CD4-positive, CD25-positive, alpha-beta regulatory T cell (primary cell): ENCODE data around the gene ERBB3. TPM values are rescaled to one million over a fixed set of nuclear protein-coding genes. Genes with fewer than 3 reads are reported as not detected.

Experiments
- ATAC-seq, 2 donors: fragments of 150-1000 bp; cut with Tn5 transposase; one replicate each; pipeline ENCODE4 v1.10.0; 2021; ENCODE audit warnings: low read depth in 2 of 2, moderate number of reproducible peaks in 2 of 2, moderate library complexity in 1 of 2
- DNase-seq, 3 donors: peaks; one replicate each; pipeline versions ENCODE4 v3.0.0 to v3.0.0-alpha.2; 2012 to 2022; ENCODE audit warnings: mixed read lengths in 1 of 3
- H3K27ac ChIP-seq: one replicate; pipeline ENCODE4 v1.7.0; 2013; ENCODE audit warnings: mild to moderate bottlenecking, low read length; ENCODE audit not compliant: insufficient read depth, poor library complexity, severe bottlenecking
- H3K27me3 ChIP-seq: one replicate; pipeline ENCODE4 v1.7.0; 2013; ENCODE audit warnings: low read length; ENCODE audit not compliant: control insufficient read depth, insufficient read depth
- H3K36me3 ChIP-seq: one replicate; pipeline ENCODE4 v1.7.0; 2013; ENCODE audit warnings: mild to moderate bottlenecking, low read length, moderate library complexity; ENCODE audit not compliant: control insufficient read depth, insufficient read depth
- H3K4me1 ChIP-seq: 2 replicates; pipeline ENCODE4 v1.7.0; 2013; ENCODE audit warnings: mild to moderate bottlenecking, low read length; ENCODE audit not compliant: insufficient read depth, control insufficient read depth, poor library complexity, severe bottlenecking
- H3K4me3 ChIP-seq: one replicate; pipeline ENCODE4 v1.7.0; 2013; ENCODE audit warnings: low read depth, mild to moderate bottlenecking, low read length, moderate library complexity
- H3K9me3 ChIP-seq, 2 experiments: 1 replicate in 1 of 2; 2 replicates in 1 of 2; pipeline ENCODE4 v1.7.0; 2013; ENCODE audit warnings: low read length in 2 of 2, mild to moderate bottlenecking in 1 of 2, moderate library complexity in 1 of 2; ENCODE audit not compliant: control insufficient read depth in 2 of 2
- H3K27ac Mint-ChIP-seq, 3 donors: one replicate each; pipeline ENCODE4 v1.8.0; 2020 to 2022; ENCODE audit warnings: mild to moderate bottlenecking in 3 of 3, mixed read lengths in 3 of 3, moderate library complexity in 2 of 3
- H3K27me3 Mint-ChIP-seq: one replicate; pipeline ENCODE4 v1.8.0; 2022; ENCODE audit warnings: mild to moderate bottlenecking, mixed read lengths
- H3K36me3 Mint-ChIP-seq: one replicate; pipeline ENCODE4 v1.8.0; 2020; ENCODE audit warnings: mixed read lengths
- H3K4me1 Mint-ChIP-seq, 4 donors: one replicate each; pipeline ENCODE4 v1.8.0; 2020 to 2022; ENCODE audit warnings: mixed read lengths in 4 of 4, mild to moderate bottlenecking in 1 of 4
- H3K4me3 Mint-ChIP-seq, 4 donors: one replicate each; pipeline ENCODE4 v1.8.0; 2020 to 2022; ENCODE audit warnings: mild to moderate bottlenecking in 4 of 4, mixed read lengths in 4 of 4, moderate library complexity in 3 of 4
- H3K9me3 Mint-ChIP-seq, 7 donors: one replicate each; pipeline ENCODE4 v1.8.0; 2020 to 2022; ENCODE audit warnings: mixed read lengths in 7 of 7, mild to moderate bottlenecking in 3 of 7, moderate library complexity in 2 of 7
- polyA plus RNA-seq, 4 donors: library from polyadenylated mRNA; unstranded; fragments of 300-500 nt; fragmentation: Illumina TruSeq; gene quantifications; one replicate each; pipeline ENCODE4 v1.2.3, GENCODE V29; 2021
- total RNA-seq: library from RNA; stranded (reverse); gene quantifications from one replicate; pipeline ENCODE4 v1.2.3, GENCODE V29; 2022

ERBB3 gene
- total and polyA plus RNA-seq, 5 donors from 2014 or later, result 0.14 to 1.00 (median 0.67) TPM

DNA sequence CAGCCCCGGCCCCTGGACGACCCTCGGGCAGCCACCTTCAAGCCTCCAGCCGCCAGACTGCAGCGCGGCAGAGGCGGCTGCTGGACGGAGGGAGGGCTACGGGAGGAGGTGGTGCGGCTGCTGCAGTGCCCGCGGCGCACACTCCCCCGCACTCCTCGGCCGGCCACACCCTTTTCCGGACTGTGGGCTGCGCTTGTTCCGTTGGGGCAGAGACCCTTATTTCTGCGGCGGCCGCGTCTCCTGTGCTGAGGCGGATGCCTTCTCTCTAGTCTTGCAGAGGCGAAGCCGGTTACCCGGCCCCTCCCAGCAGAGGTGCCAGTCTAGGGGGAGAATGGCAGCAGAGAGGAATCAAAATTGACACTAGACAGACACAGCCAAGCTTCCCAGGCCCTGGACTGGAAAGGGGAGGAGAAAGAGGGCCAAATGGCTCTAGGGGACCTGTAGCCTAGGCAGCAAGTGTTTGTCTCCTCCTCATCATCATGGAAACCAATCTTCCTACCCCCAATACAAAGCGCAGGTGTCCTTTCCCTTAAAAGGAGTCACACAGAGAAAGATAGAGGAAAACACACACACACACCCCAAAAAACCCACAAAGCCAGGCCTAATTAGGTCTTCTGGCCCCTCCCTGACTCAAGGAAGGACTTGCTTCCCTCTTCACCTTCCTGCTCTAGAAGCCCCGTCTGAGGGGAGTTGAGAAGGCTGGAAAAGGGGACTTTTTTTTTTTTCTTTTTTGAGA, 49.4 kb downstream of the ERBB3 start:
- Mint-ChIP-seq H3K4me1 (peaks cover 10 to 81% (median 52%) of the 10 kb centered on the region in 4 donors), H3K4me3 (peak overlapping the region; percentile 87 to 100 (median 98)), H3K27me3 (no peaks in the 10 kb centered on the region), H3K27ac (peak overlapping the region; percentile 92 to 98 (median 97)), H3K36me3 (peaks cover 41% of the 10 kb centered on the region), H3K9me3 (peaks cover 0 to 5% (median 1%) of the 10 kb centered on the region in 7 donors)
- Histone ChIP-seq H3K36me3 (peaks cover 41% of the 10 kb centered on the region), H3K9me3 (peaks cover 0 to 7% of the 10 kb centered on the region in 2 experiments), H3K4me1 (peaks cover 42% of the 10 kb centered on the region), H3K27me3 (no peaks in the 10 kb centered on the region), H3K27ac (peak overlapping the region; percentile 86), H3K4me3 (peak overlapping the region; percentile 91)
- ATAC-seq (peak; percentile 25 to 36), DNase-seq (peak; percentile 65 to 94 (median 72))

DNA sequence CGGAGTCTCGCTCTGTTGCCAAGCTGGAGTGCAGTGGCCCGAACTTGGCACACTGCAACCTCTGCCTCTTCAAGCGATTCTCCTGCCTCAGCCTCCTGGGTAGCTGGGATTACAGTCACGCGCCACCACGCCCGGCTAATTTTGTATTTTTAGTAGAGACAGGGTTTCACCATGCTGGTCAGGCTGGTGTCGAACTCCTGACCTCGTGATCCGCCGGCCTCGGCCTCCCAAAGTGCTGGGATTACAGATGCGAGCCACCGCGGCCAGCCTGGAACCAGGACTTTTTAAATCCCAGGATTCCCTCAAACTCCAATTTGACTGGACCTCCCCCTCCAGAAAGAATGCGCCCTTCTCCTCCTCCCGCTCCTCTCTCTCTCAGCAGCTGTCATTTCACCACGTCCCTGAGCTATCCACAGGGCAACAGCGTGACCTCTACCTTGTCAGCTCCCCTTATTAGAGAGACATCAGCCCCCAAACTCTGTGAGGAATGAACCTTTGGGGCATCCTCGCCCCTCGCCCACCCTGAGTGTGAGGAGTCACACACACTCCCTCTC, 50.1 kb downstream of the ERBB3 start:
- Histone ChIP-seq H3K27ac (peak overlapping the region; percentile 86), H3K4me1 (peaks cover 42% of the 10 kb centered on the region), H3K4me3 (peak overlapping the region; percentile 91), H3K9me3 (peaks cover 0 to 7% of the 10 kb centered on the region in 2 experiments), H3K27me3 (no peaks in the 10 kb centered on the region), H3K36me3 (peaks cover 46% of the 10 kb centered on the region)
- H3K9me3 Mint-ChIP-seq, result peaks cover 0 to 5% (median 1%) of the 10 kb centered on the region in 7 donors
- no peak for ATAC-seq
- no peaks in the 10 kb centered on the region for H3K27me3 Mint-ChIP-seq
- H3K4me1 Mint-ChIP-seq, result peaks cover 10 to 77% (median 51%) of the 10 kb centered on the region in 4 donors
- H3K27ac Mint-ChIP-seq, result peak overlapping the region; percentile 91 to 98 (median 92)
- DNase-seq, result no peak
- H3K4me3 Mint-ChIP-seq, result peak overlapping the region; percentile 87 to 100 (median 98)
- H3K36me3 Mint-ChIP-seq, result peaks cover 41% of the 10 kb centered on the region

DNA sequence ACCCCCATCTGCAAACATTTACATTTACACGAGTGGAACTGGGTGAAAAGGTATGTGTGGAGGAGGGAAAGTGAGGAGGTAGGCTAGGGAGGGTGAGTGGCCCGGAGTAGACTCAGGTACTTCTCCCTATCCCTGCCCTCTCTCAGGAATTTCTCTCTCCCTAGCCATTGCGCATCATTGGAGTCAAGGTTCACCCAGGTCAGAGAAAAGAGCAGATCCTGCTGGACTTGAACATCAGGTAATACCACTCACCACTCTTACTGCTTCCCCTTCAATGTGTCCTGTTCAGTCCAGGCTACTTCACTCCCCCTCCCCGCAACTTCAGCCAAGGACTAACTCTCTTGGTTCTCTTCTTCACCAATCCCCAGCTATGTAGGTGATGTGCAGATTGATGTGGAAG, 50.9 kb downstream of the ERBB3 start:
- peaks cover 35% of the 10 kb centered on the region for H3K4me1 ChIP-seq
- peak overlapping the region; percentile 58 for H3K4me3 ChIP-seq
- Mint-ChIP-seq H3K4me1 (peaks cover 10 to 76% (median 52%) of the 10 kb centered on the region in 4 donors), H3K27ac (peak overlapping the region; percentile 74 to 92 (median 79)), H3K9me3 (peaks cover 0 to 5% (median 1%) of the 10 kb centered on the region in 7 donors), H3K27me3 (no peaks in the 10 kb centered on the region), H3K4me3 (peak overlapping the region; percentile 73 to 100 (median 93)), H3K36me3 (peaks cover 43% of the 10 kb centered on the region)
- H3K27ac ChIP-seq, result peak overlapping the region; percentile 86
- peaks cover 54% of the 10 kb centered on the region for H3K36me3 ChIP-seq
- ATAC-seq, result no peak
- DNase-seq, result no peak
- H3K27me3 ChIP-seq, result no peaks in the 10 kb centered on the region
- H3K9me3 ChIP-seq, result peaks cover 0 to 7% of the 10 kb centered on the region in 2 experiments

DNA sequence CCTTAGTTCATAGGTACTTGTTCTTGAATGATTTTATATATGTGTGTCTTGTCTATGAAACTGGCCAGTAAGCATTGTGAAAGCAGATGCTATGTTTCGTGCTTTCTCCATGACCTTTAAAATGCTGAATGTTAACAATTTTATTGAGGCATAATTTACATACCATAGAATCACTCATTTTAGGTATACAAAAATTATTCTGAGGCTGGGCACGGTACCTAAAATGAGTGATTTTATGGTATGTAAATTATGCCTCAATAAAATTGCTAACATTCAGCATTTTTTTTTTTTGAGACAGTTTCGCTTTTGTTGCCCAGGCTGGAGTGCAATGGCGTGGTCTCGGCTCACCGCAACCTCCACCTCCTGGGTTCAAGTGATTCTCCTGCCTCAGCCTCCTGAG, 54.9 kb downstream of the ERBB3 start:
- no peak for DNase-seq
- no peak for ATAC-seq
- Mint-ChIP-seq H3K36me3 (peaks cover 73% of the 10 kb centered on the region), H3K27me3 (no peaks in the 10 kb centered on the region), H3K4me3 (peak overlapping the region in 1 of 4 donors; percentile 66), H3K27ac (no peak overlapping the region), H3K9me3 (peaks cover 0 to 5% (median 0%) of the 10 kb centered on the region in 7 donors), H3K4me1 (peaks cover 6 to 80% (median 54%) of the 10 kb centered on the region in 4 donors)
- Histone ChIP-seq H3K27ac (no peak overlapping the region), H3K9me3 (peaks cover 0 to 7% of the 10 kb centered on the region in 2 experiments), H3K27me3 (no peaks in the 10 kb centered on the region), H3K4me3 (no peak overlapping the region), H3K36me3 (peaks cover 90% of the 10 kb centered on the region), H3K4me1 (peaks cover 32% of the 10 kb centered on the region)

DNA sequence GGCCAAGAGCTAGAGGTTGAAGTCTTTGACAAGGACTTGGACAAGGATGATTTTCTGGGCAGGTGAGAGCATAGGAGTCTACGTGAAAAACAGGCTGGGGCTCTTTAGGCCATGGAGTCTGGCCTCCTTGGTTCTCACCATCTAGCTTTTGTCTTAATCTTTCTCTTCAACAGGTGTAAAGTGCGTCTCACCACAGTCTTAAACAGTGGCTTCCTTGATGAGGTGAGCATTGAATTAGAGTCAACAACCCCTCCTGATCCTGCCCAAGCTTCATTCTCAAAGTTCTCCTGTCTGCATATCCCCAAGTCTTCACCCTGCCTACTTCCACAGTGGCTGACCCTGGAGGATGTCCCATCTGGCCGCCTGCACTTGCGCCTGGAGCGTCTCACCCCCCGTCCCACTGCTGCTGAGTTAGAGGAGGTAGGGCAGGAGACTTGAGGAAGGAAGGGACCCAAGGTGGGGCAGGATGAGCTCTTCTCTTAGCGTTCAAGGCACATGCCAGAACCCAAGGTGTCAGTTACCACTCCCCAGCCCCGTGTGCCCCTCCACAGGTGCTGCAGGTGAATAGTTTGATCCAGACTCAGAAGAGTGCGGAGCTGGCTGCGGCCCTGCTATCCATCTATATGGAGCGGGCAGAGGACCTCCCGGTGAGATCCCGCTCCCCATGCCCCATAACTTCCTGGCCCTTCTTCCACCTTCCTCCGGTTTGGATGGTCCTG, 58.0 kb downstream of the ERBB3 start:
- H3K9me3 ChIP-seq, result no peaks in the 10 kb centered on the region
- Mint-ChIP-seq H3K9me3 (peaks cover 0 to 2% (median 0%) of the 10 kb centered on the region in 7 donors), H3K27ac (peak overlapping the region; percentile 67 to 90 (median 75)), H3K4me1 (peaks cover 6 to 71% (median 42%) of the 10 kb centered on the region in 4 donors), H3K4me3 (peak overlapping the region in 3 of 4 donors; percentile 10 to 61 (median 53)), H3K27me3 (no peaks in the 10 kb centered on the region), H3K36me3 (peaks cover 62% of the 10 kb centered on the region)
- no peak overlapping the region for H3K27ac ChIP-seq
- no peaks in the 10 kb centered on the region for H3K27me3 ChIP-seq
- DNase-seq (no peak), ATAC-seq (no peak)
- peaks cover 91% of the 10 kb centered on the region for H3K36me3 ChIP-seq
- H3K4me3 ChIP-seq, result no peak overlapping the region
- peaks cover 31% of the 10 kb centered on the region for H3K4me1 ChIP-seq

DNA sequence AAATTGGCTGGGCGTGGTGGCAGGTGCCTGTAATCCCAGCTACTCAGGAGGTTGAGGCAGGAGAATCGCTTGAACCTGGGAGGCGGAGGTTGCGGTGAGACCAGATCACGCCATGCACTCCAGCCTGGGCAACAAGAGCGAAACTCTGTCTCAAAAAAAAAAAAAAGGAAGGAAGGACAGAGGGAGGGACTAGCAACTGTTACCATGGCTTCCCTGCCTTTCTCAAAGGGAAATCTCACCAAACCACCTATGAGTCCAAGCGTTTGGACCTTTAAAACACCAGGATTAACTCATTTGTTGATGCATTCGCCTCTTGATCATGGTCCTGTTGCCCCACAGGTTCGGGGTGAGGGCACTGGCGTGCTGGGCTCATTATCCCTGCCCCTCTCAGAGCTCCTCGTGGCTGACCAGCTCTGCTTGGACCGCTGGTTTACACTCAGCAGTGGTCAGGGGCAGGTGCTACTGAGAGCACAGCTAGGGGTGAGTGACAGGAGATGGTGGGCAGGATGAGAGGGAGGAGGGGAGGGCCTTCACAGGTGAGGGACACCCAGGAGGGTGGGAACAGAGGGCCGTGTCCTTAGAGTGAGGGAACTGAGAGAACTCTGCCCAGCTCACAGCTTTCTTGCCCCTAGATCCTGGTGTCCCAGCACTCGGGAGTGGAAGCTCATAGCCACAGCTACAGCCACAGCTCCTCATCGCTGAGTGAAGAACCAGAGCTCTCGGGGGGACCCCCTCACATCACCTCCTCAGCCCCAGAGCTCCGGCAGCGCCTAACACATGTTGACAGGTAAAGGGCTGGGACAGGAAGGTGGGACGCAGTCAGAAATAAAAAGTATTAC, 62.2 kb downstream of the ERBB3 start:
- Histone ChIP-seq H3K27me3 (no peaks in the 10 kb centered on the region), H3K4me3 (no peak overlapping the region), H3K9me3 (no peaks in the 10 kb centered on the region), H3K4me1 (peaks cover 32% of the 10 kb centered on the region), H3K27ac (no peak overlapping the region), H3K36me3 (peaks cover 77% of the 10 kb centered on the region)
- H3K27ac Mint-ChIP-seq, result peak overlapping the region in 2 of 3 donors; percentile 59 to 71
- no peak overlapping the region for H3K4me3 Mint-ChIP-seq
- H3K9me3 Mint-ChIP-seq, result no peaks in the 10 kb centered on the region
- peaks cover 6 to 56% (median 38%) of the 10 kb centered on the region in 4 donors for H3K4me1 Mint-ChIP-seq
- ATAC-seq (no peak), DNase-seq (no peak)
- H3K36me3 Mint-ChIP-seq, result peaks cover 59% of the 10 kb centered on the region
- H3K27me3 Mint-ChIP-seq, result no peaks in the 10 kb centered on the region

DNA sequence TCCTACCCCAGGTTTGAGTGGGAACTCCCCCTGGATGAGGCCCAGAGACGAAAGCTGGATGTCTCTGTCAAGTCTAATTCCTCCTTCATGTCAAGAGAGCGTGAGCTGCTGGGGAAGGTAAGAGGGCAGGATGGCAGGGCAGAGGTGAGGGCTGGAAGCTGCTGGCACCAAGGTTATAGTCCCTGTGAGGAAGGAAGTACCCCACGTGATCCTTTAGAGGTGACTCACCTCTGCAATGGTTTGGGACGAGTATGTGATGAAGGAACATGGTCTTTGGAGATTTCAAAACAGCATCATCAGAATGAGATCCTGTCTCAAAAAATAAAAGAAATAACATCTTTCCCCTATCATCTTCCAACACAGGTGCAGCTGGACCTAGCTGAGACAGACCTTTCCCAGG, 63.3 kb downstream of the ERBB3 start:
- peaks cover 6 to 45% (median 33%) of the 10 kb centered on the region in 4 donors for H3K4me1 Mint-ChIP-seq
- peak; percentile 78 to 82 for ATAC-seq

More for the DNA sequence above, 63.3 kb downstream of the ERBB3 start:
- H3K9me3 Mint-ChIP-seq, result no peaks in the 10 kb centered on the region
- Histone ChIP-seq H3K27me3 (no peaks in the 10 kb centered on the region), H3K27ac (peak overlapping the region; percentile 30), H3K36me3 (peaks cover 67% of the 10 kb centered on the region), H3K4me3 (no peak overlapping the region), H3K4me1 (peaks cover 22% of the 10 kb centered on the region), H3K9me3 (no peaks in the 10 kb centered on the region)
- H3K27me3 Mint-ChIP-seq, result no peaks in the 10 kb centered on the region
- DNase-seq, result peak in 1 of 3 donors; percentile 30
- peak overlapping the region; percentile 25 to 93 (median 74) for H3K27ac Mint-ChIP-seq
- H3K36me3 Mint-ChIP-seq, result peaks cover 48% of the 10 kb centered on the region
- peak overlapping the region in 2 of 4 donors; percentile 26 to 38 for H3K4me3 Mint-ChIP-seq
